ENCODE measurements around the gene SLC5A9.
"Not testable (repeated sequence)": the region's sequence is repeated elsewhere in the genome, so short reads cannot be mapped to it uniquely, and the experiment has no call there.

SLC5A9 gene

GRCh38 chr1:48214366-48214765 is 8.2 kb upstream of the SLC5A9 start:
- DNase-seq: not testable (repeated sequence)

GRCh38 chr1:48214820-48215219 is 7.7 kb upstream of the SLC5A9 start:
- no peak for DNase-seq

- DNase-seq: no peak
Measured at GRCh38 chr1:48215222-48215621, 7.3 kb upstream of the SLC5A9 start.

DNA sequence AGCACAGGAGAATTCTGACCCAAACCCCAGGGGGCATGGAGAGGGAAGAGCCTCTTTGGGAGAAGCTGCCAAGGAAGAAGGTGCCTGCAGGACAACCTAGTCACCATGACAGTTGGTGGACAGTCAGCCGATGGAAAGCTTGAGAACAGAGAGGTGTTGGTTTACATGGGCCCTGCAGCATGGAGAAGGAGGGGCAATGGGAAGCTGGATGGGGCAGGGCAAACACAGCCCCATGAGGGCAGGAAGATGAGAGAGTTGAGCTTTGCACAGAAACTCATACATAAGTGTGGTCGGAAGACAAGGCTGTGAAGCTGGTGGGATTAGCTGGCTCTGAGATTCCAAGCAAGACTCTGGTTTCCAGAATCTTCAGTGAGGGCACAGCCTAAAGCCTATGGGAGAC is 6.6 kb upstream of the SLC5A9 start:
- no peak for DNase-seq

DNA sequence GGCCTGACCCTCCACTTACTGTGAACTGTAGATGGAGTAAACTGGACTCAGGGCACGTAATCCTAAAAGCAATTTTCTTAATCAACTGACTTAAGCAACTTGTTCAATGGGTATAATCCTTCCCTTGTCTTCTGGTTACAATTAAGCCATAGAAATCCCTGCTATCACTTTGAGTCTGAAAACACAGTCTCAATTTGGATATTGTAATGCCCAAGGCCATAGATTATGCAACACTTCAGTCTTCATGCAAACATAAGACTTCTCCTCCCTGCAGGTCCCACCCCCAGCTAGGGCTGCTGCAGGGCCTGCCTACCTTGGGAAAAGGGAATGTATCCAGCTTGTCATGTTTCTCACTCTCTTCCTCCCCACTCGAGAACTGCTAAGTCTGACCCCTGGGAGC is 6.2 kb upstream of the SLC5A9 start:
- DNase-seq: no peak

- DNase-seq: no peak
Measured at GRCh38 chr1:48216941-48217340, 5.6 kb upstream of the SLC5A9 start.

DNA sequence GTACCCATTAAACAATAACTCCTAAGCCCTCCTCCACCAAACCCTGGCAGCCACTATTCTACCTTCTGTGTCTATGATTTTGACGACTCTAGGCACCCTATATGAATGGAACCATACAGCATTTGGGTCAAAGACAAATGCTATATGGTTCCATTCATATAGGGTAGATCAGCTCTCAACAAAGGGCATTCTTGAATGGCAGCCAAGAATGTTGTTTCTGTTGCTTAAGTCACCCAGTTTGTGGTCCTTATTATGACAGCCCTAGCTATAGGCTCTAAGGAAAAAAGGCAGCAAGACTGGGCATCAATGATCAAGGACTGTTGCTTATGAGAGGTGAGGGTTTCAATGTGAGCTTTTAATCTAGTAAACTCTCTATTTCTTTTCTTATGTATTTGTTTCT is 4.7 kb upstream of the SLC5A9 start:
- DNase-seq: no peak

DNA sequence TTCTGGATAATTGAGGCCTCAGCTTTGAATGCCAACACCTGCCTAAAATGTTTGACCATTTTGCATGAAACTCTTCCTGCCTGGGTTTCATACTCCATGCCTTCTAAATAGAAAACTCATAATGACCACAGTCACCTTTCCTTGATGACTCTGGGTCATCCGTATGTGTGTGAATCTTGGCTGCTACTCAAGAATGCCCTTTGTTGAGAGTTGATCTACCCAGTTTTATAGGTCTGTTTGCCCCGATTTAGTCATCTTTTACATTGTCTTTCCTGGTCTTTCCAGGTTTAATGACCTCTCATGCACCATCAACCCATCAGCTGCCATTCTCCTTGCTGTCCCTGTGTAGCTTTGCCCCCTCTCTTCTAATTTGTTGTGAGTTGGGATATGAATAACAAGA is 2.7 kb upstream of the SLC5A9 start:
- no peak for DNase-seq

DNA sequence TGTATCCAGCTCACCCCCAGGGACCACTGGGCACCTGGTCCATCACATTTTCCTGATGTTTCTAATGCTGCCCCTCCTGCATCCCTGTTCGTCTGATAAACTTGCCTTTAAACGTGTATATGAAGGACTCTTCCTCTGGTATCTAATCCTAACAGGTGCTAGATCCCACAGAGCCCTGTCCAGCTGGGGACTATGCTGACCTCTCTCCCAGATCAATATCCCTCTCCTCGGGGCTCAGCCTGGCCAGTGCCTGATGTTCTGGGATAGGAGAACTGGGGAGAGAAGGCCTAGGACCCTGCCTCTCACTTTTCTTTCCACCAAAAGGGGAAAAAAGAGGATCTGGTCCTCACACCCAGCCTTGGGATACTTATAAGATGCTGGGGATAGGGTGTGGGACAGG is 1.4 kb upstream of the SLC5A9 start:
- no peak for DNase-seq

DNA sequence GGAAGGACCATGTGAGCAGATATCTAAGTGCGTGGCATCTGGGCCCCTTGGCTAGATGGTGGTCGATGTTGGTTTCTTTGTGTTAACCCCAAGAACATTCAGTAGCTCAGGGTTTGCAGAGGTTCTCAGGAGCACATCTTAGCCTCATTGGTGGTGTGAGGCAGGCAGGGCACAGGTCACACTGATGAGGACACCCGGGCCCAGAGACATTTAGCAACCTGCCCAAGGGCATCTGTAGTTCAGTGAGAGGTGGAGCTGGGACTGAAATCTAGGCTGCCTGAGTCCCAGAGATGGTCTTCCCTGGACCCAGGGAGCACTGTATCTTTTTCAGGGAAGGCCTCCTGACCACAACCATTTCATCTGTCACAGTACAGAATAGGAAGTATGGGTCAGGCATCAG is 859 bp upstream of the SLC5A9 start:
- no peak for DNase-seq

DNA sequence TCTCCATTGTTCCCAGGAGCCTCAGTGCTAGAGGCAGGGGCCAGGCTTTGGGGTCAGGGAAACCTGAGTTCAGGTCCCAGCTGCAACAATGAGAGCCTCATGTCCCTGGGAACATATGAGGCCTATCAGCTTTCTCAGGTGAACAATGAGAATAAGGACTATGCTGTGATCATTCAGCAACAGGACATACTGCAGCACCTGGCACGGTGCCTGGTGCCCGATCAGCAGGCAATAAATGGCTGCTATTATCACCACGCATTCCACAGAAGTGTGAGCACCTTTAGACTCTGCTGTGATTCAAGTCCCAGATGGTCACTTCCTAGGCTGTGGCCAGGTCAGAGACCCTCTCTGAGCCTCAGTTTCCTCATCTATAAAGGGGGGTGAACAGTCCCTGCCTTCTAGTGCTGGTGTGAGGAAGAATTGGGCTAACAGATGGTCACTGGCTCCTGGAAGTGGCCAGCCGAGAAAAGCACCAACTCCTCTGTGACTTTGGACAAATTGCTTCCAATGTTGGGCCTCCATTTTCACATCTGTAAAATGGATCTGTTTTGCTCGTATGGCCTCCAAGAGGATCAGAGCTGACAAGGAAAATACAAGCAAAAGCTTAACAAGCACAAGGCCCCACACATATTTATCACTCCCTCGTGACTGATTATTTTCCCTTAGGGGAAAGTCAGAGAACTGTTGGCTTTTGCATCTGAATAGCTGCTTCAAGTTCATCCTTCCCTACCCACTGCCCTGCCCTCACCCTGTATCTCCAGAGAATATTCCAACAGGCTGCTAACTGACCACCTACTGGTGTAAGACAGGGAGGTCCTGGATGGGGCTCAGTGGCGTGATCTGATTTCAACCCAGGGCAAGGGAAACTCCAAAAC is 1.1 kb downstream of the SLC5A9 start:
- no peak for DNase-seq

GRCh38 chr1:48224791-48225190 is 2.3 kb downstream of the SLC5A9 start:
- no peak for DNase-seq

- DNase-seq: no peak
Measured at GRCh38 chr1:48225579-48225978, 3.1 kb downstream of the SLC5A9 start.

DNA sequence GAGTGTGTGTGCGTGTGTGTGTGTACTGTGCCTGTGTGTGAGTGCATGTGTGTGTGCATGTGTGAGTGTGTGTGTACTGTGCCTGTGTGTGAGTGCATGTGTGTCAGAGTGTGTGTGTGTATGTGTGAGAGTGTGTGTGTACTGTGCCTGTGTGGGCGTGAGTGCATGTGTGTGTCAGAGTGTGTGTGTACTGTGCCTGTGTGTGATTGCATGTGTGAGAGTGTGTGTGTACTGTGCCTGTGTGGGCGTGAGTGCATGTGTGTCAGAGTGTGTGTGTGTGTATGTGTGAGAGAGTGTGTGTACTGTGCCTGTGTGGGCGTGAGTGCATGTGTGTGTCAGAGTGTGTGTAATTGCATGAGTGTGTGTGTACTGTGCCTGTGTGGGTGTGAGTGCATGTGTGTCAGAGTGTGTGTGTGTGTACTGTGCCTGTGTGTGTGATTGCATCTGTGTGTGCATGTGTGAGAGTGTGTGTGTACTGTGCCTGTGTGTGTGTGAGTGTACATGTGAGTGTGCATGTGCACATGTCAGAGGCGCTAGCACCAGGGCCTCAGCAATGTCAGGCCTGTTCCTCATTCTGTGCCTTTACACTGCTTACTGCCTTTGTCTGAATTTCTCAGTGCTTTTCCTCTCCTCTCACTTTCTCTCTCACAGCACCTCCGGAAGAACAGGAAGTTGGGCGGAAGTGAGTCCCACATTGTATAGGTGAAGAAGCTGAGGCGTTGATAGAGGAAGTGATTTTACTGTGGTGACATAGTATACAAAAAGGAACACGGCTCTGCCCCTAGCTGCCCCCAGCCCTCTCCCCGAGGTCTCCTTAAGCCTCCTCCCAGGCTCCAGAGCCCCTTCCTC is 4.9 kb downstream of the SLC5A9 start:
- DNase-seq: peak in 1 of 5 experiments; percentile 59

DNA sequence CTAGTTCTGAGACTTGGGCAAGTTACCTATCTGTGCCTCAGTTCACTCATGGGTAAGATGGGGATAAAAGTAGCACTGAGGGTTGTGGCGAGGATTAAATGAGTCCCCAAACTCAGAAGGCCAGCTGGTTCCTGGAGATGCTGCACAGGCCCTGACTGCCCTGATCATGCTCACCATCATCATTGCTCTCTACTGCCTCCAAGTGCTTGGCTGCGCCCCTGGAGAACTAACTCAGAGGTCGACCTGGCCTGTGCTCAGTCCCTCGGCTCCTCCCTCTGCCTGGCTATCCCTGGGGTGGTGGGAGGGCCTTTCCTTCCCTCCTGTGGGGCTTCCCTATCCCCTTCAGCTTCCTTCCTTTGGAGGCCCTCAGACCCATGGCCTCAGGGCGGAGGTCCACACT is 5.6 kb downstream of the SLC5A9 start:
- DNase-seq: peak in 1 of 5 experiments; percentile 7

GRCh38 chr1:48229317-48229716 is 6.8 kb downstream of the SLC5A9 start:
- DNase-seq: no peak

- no peak for DNase-seq
Measured at GRCh38 chr1:48230236-48230635, 7.7 kb downstream of the SLC5A9 start.

GRCh38 chr1:48232722-48233121 is 10.2 kb downstream of the SLC5A9 start:
- no peak for DNase-seq

DNA sequence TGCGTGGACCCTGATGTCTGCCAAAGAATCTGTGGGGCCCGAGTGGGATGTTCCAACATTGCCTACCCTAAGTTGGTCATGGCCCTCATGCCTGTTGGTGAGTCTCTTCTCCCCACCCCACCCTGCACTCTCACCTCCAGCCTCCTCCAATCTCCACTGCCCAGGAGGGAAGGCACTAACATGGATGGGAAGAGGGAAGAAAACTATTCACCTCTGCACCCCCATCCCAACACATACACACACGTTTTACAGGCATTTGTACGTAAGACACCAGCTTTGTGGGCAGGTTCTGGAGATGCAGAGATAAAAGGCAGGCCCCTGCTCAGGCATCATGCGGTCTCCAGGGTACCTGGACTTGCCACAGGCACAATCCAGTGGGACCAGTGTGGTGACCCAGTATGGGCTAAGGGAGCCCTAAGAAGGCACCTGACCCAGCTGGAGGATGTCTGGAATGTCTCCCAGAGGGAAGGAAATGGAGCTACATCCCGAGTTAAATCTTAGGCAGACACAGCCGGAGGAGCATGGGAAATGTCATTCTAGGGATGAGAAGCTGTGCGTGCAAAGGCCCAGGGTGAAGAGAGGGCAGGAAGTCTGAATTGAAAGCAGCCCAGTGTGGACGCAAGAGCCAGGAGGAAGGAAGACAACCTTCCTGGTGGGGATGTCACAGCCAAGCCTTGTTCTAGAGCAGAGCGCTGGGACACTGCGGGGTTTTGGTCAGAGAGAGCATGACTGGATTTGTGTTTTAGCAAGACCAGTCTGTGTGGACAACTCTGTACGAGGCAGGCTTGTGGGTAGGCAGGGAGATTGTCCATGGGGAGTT is 11.4 kb downstream of the SLC5A9 start:
- DNase-seq: no peak

DNA sequence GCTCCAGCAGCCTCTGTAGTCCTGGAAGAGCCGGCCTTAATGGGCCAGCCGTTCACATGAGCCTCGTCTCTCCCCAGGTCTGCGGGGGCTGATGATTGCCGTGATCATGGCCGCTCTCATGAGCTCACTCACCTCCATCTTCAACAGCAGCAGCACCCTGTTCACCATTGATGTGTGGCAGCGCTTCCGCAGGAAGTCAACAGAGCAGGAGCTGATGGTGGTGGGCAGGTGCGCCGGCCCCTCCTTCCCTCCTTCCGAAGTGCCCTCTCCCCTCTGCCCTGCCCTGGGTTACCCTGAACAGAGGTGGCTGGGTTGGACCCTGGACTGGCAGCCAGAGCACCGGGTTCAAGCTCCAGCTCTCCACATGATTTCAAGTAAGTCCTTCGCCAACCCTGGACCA is 13.1 kb downstream of the SLC5A9 start:
- DNase-seq: no peak

- peak in 1 of 5 experiments; percentile 30 for DNase-seq
Measured at GRCh38 chr1:48236716-48237470, 14.4 kb downstream of the SLC5A9 start.

GRCh38 chr1:48242141-48242736 is 19.7 kb downstream of the SLC5A9 start:
- DNase-seq: no peak
